ENCODE data around the gene TMUB1.

The TMUB1 gene

DNA sequence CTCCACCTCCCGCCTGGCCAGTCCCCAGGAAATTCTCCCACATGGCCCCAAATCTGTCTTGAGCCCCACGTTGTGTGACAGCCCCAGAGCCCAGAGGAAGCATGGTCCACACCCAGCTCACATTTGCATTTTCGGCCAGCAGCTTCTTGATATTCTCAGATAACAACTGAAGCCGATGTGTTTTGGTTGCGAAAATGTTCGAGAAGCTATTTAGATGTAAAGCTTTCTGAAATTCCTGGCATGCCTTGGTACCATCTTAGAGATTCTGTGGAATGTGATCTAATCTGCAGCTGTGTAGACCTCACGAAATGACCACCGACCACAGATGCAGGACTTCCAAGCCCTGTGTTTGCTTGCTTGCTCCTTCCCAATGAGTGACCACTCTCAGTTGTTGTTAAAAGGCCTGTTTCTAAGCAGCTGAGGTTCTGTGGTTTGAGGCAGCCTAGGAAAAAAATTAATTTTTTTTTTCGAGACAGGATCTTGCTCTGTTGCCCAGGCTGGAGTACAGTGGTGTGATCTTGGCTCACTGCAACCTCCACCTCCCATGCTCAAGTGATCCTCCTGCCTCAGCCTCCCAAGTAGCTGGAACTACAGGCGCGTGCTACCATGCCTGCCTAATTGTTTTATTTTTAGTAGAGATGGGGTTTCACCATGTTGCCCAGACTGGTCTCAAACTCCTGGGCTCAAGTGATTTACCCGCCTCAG lies 15.1 kb downstream of the TMUB1 start:
- Histone ChIP-seq H3K9ac (ENCODE audit: low read length) (no peak overlapping the region), H3K36me3 (replicated peaks; ENCODE audit: low read depth, low read length) (peaks cover 32% of the 10 kb centered on the region), H3K4me2 (ENCODE audit: low read length) (no peak overlapping the region), H3K4me3 (ENCODE audit: low read length) (no peak overlapping the region), H2AFZ (ENCODE audit: low read depth, low read length) (no peak overlapping the region), H3K4me1 (ENCODE audit: low read length) (no peaks in the 10 kb centered on the region), H3K27ac (ENCODE audit: low read length) (no peak overlapping the region), H3K79me2 (ENCODE audit: low read length) (no peaks in the 10 kb centered on the region), H3K27me3 (ENCODE audit: low read depth, low read length) (no peaks in the 10 kb centered on the region), H3K9me3 (ENCODE audit: insufficient read depth, low read length) (no peaks in the 10 kb centered on the region), H4K20me1 (ENCODE audit: insufficient read depth, low read length) (no peaks in the 10 kb centered on the region)
- TF ChIP-seq EZH2phosphoT487 (IDR thresholded peaks at IDR 0.05; ENCODE audit: low read depth): no peak
- TF ChIP-seq, protein P1, sequence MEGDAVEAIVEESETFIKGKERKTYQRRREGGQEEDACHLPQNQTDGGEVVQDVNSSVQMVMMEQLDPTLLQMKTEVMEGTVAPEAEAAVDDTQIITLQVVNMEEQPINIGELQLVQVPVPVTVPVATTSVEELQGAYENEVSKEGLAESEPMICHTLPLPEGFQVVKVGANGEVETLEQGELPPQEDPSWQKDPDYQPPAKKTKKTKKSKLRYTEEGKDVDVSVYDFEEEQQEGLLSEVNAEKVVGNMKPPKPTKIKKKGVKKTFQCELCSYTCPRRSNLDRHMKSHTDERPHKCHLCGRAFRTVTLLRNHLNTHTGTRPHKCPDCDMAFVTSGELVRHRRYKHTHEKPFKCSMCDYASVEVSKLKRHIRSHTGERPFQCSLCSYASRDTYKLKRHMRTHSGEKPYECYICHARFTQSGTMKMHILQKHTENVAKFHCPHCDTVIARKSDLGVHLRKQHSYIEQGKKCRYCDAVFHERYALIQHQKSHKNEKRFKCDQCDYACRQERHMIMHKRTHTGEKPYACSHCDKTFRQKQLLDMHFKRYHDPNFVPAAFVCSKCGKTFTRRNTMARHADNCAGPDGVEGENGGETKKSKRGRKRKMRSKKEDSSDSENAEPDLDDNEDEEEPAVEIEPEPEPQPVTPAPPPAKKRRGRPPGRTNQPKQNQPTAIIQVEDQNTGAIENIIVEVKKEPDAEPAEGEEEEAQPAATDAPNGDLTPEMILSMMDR (IDR thresholded peaks at IDR 0.05; ENCODE audit: low read depth, low read length): no peak

- Histone ChIP-seq H3K79me2 (ENCODE audit: low read length) (peaks cover 7% of the 10 kb centered on the region), H3K27me3 (ENCODE audit: low read depth, low read length) (no peaks in the 10 kb centered on the region), H3K27ac (ENCODE audit: low read length) (no peak overlapping the region), H2AFZ (ENCODE audit: low read depth, low read length) (no peak overlapping the region), H3K4me1 (ENCODE audit: low read length) (0 out of 2 replicates have a peak, but pooled peaks cover under 1% of the 10 kb centered on the region), H3K9me3 (ENCODE audit: insufficient read depth, low read length) (no peaks in the 10 kb centered on the region), H3K36me3 (replicated peaks; ENCODE audit: low read depth, low read length) (peaks cover 28% of the 10 kb centered on the region), H3K9ac (ENCODE audit: low read length) (no peak overlapping the region), H3K4me3 (ENCODE audit: low read length) (no peak overlapping the region), H3K4me2 (ENCODE audit: low read length) (no peak overlapping the region), H4K20me1 (ENCODE audit: insufficient read depth, low read length) (peaks cover 3% of the 10 kb centered on the region; the same call in 1 of the 2 replicates)
- no peak for TF ChIP-seq EZH2phosphoT487 (IDR thresholded peaks at IDR 0.05; ENCODE audit: low read depth)
- TF ChIP-seq, protein P1 (IDR thresholded peaks at IDR 0.05; ENCODE audit: low read depth, low read length): no peak
These were observed 16.9 kb downstream of the TMUB1 start for GRCh38 chr7:151066273-151066974.

GRCh38 chr7:151065516-151065915 lies 17.8 kb downstream of the TMUB1 start:
- no peak overlapping the region for H3K4me3 ChIP-seq (ENCODE audit: low read length)
- peaks cover 9% of the 10 kb centered on the region for H3K4me1 ChIP-seq (ENCODE audit: low read length)
- H3K27me3 ChIP-seq (ENCODE audit: low read depth, low read length): no peaks in the 10 kb centered on the region
- no peak overlapping the region for H3K27ac ChIP-seq (ENCODE audit: low read length)
- H3K4me2 ChIP-seq (ENCODE audit: low read length): no peak overlapping the region
- no peak overlapping the region for H3K9ac ChIP-seq (ENCODE audit: low read length)
- TF ChIP-seq, protein P1 (IDR thresholded peaks at IDR 0.05; ENCODE audit: low read depth, low read length): no peak
- no peak for TF ChIP-seq EZH2phosphoT487 (IDR thresholded peaks at IDR 0.05; ENCODE audit: low read depth)
- H3K36me3 ChIP-seq (replicated peaks; ENCODE audit: low read depth, low read length): peaks cover 28% of the 10 kb centered on the region
- H4K20me1 ChIP-seq (ENCODE audit: insufficient read depth, low read length): peaks cover 12% of the 10 kb centered on the region
- no peaks in the 10 kb centered on the region for H3K9me3 ChIP-seq (ENCODE audit: insufficient read depth, low read length)
- no peak overlapping the region for H2AFZ ChIP-seq (ENCODE audit: low read depth, low read length)
- peaks cover 16% of the 10 kb centered on the region for H3K79me2 ChIP-seq (ENCODE audit: low read length)

DNA sequence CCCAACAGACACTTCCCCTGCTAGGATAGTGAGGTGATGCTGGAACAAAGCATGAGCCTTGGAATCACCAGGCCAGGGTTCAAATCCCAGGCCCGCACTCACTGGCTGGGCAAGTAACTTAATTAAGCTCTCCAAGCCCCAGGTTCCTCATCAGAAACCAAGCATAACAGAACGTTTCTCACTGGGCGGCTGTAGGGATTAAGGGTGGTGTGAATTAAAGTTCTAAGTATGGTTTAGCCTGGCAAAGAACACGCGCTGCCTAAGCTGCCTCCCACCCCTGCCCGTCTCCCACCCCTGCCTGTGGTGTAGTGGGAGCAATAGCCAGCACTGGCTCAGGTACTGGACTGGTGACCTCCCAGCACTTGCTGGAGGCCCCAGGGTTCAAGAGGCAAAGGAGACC lies 18.3 kb downstream of the TMUB1 start:
- Histone ChIP-seq H3K4me1 (ENCODE audit: low read length) (peaks cover 9% of the 10 kb centered on the region), H3K4me3 (ENCODE audit: low read length) (no peak overlapping the region), H4K20me1 (ENCODE audit: insufficient read depth, low read length) (peaks cover 12% of the 10 kb centered on the region), H3K36me3 (replicated peaks; ENCODE audit: low read depth, low read length) (peaks cover 24% of the 10 kb centered on the region), H3K9ac (ENCODE audit: low read length) (no peak overlapping the region), H2AFZ (ENCODE audit: low read depth, low read length) (no peak overlapping the region), H3K79me2 (ENCODE audit: low read length) (peaks cover 22% of the 10 kb centered on the region), H3K4me2 (ENCODE audit: low read length) (no peak overlapping the region), H3K27ac (ENCODE audit: low read length) (no peak overlapping the region), H3K9me3 (ENCODE audit: insufficient read depth, low read length) (no peaks in the 10 kb centered on the region), H3K27me3 (ENCODE audit: low read depth, low read length) (no peaks in the 10 kb centered on the region)
- TF ChIP-seq EZH2phosphoT487 (IDR thresholded peaks at IDR 0.05; ENCODE audit: low read depth): no peak
- TF ChIP-seq, protein P1 (IDR thresholded peaks at IDR 0.05; ENCODE audit: low read depth, low read length): no peak

Data from OCI-LY3 (cell line).